Stimulated activated CD8-positive, alpha-beta memory T cell treated with anti-CD3 and anti-CD28 coated beads, Interleukin-7, amount 100 ng/mL, for 24 hours (primary cell): ENCODE data around the gene SEC14L2.
A peak's percentile ranks its signal among the peaks of the same experiment; 100 is the strongest.
"Not testable (repeated sequence)": the region's sequence is repeated elsewhere in the genome, so short reads cannot be mapped to it uniquely, and the experiment has no call there.

Experiments
- DNase-seq: peaks from one replicate; pipeline ENCODE4 v3.0.0-alpha.2; 2020; ENCODE audit warnings: low read depth

Gene SEC14L2

GRCh38 chr22:30375312-30375849, 21.4 kb upstream of the SEC14L2 start:
- no peak for DNase-seq

- no peak for DNase-seq
Measured at GRCh38 chr22:30380011-30380410, 16.8 kb upstream of the SEC14L2 start.

GRCh38 chr22:30381264-30381663, 15.6 kb upstream of the SEC14L2 start:
- no peak for DNase-seq

GRCh38 chr22:30382340-30382739, 14.5 kb upstream of the SEC14L2 start:
- no peak for DNase-seq

GRCh38 chr22:30383061-30383460, 13.8 kb upstream of the SEC14L2 start:
- no peak for DNase-seq

GRCh38 chr22:30385942-30386341, 10.9 kb upstream of the SEC14L2 start:
- no peak for DNase-seq

- DNase-seq, result no peak
Measured at GRCh38 chr22:30386608-30386959, 10.2 kb upstream of the SEC14L2 start.

GRCh38 chr22:30386960-30387827, 9.6 kb upstream of the SEC14L2 start, which contains the start of gene RNF215:
TSS of gene RNF215 (minus strand) at chr22:30387411. CDS start at chr22:30387313, 98 bp downstream.
- peak; percentile 41 for DNase-seq

GRCh38 chr22:30390974-30391691, 5.7 kb upstream of the SEC14L2 start:
- DNase-seq, result peak; percentile 45

GRCh38 chr22:30392661-30393321, 4.0 kb upstream of the SEC14L2 start:
- no peak for DNase-seq

- no peak for DNase-seq
Measured at GRCh38 chr22:30393322-30393680, 3.5 kb upstream of the SEC14L2 start.

GRCh38 chr22:30393885-30394284, 2.9 kb upstream of the SEC14L2 start:
- no peak for DNase-seq

- DNase-seq, result no peak
Measured at GRCh38 chr22:30397656-30398635, 1.1 kb downstream of the SEC14L2 start.

GRCh38 chr22:30398685-30399680, 2.2 kb downstream of the SEC14L2 start:
- DNase-seq, result no peak

- no peak for DNase-seq
Measured at GRCh38 chr22:30399718-30400117, 2.9 kb downstream of the SEC14L2 start.

- no peak for DNase-seq
Measured at GRCh38 chr22:30400159-30400558, 3.3 kb downstream of the SEC14L2 start.

GRCh38 chr22:30401024-30401423, 4.2 kb downstream of the SEC14L2 start:
- DNase-seq, result not testable (repeated sequence)

GRCh38 chr22:30402028-30402765, 5.4 kb downstream of the SEC14L2 start:
- DNase-seq, result no peak

- DNase-seq, result not testable (repeated sequence)
Measured at GRCh38 chr22:30402766-30403104, 5.9 kb downstream of the SEC14L2 start.
